SU-DHL-6 (cell line): ENCODE results near the gene SNCG.

ENCODE experiments used
- EZH2phosphoT487 ChIP-seq: fragments of 200-600 bp; sonication (generic), shearing (Covaris generic); conservative IDR thresholded peaks from 2 replicates; pipeline ENCODE4 v1.6.1; 2018; ENCODE audit warnings: mild to moderate bottlenecking, antibody characterized with exemption, low read length, moderate library complexity, mixed read lengths
- TF ChIP-seq, protein P1 (sequence below): fragments of 200-600 bp; sonication (generic); IDR thresholded peaks from one replicate; pipeline ENCODE4 v1.5.1; 2017; ENCODE audit warnings: antibody characterized with exemption, mild to moderate bottlenecking, low read length, moderate library complexity; ENCODE audit not compliant: insufficient read depth, poor library complexity, severe bottlenecking

- TF ChIP-seq, protein P1, sequence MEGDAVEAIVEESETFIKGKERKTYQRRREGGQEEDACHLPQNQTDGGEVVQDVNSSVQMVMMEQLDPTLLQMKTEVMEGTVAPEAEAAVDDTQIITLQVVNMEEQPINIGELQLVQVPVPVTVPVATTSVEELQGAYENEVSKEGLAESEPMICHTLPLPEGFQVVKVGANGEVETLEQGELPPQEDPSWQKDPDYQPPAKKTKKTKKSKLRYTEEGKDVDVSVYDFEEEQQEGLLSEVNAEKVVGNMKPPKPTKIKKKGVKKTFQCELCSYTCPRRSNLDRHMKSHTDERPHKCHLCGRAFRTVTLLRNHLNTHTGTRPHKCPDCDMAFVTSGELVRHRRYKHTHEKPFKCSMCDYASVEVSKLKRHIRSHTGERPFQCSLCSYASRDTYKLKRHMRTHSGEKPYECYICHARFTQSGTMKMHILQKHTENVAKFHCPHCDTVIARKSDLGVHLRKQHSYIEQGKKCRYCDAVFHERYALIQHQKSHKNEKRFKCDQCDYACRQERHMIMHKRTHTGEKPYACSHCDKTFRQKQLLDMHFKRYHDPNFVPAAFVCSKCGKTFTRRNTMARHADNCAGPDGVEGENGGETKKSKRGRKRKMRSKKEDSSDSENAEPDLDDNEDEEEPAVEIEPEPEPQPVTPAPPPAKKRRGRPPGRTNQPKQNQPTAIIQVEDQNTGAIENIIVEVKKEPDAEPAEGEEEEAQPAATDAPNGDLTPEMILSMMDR: no peak
- TF ChIP-seq EZH2phosphoT487: no peak
Observed at GRCh38 chr10:86965986-86966654, 7.7 kb downstream of the SNCG start.
